PC-9 (cell line): ENCODE results near the gene TMEM18. TPM values are rescaled to one million over a fixed set of nuclear protein-coding genes. Genes with fewer than 3 reads are reported as not detected.

Experiments
- BruUV-seq: library from RNA; stranded (reverse); fragments of 400-500 nt; replicated peaks from 2 replicates; lab custom pipeline; 2021; lab: Mats Ljungman, UMichigan
- CTCF ChIA-PET: fragments of 300-600 bp; sonication (Branson Sonifier 250); formaldehyde crosslinking; loops from one replicate; lab custom pipeline; 2022; ENCODE audit warnings: antibody characterized with exemption; lab: Charles Lee
- POLR2A ChIA-PET: fragments of 300-600 bp; sonication (Branson Sonifier 250); formaldehyde crosslinking; loops from one replicate; lab custom pipeline; 2022; ENCODE audit warnings: antibody characterized with exemption; ENCODE audit not compliant: unreplicated experiment; lab: Charles Lee
- DNase-seq, 2 experiments: peaks; one replicate each; pipeline versions ENCODE4 v3.0.0 to v3.0.0-alpha.2; 2015 to 2022; ENCODE audit warnings: mixed read lengths in 1 of 2
- H2AFZ ChIP-seq: fragments of 200-600 bp; sonication (generic); 2 replicates; pipeline ENCODE4 v1.8.1; 2017; ENCODE audit warnings: antibody characterized with exemption
- H3F3A ChIP-seq: fragments of 200-600 bp; sonication (generic); 2 replicates; pipeline ENCODE4 v1.8.1; 2017; ENCODE audit warnings: antibody characterized with exemption, mild to moderate bottlenecking, low read depth; ENCODE audit not compliant: insufficient read depth
- H3K27ac ChIP-seq: fragments of 200-600 bp; sonication (generic); 2 replicates; pipeline ENCODE4 v1.6.1; 2016; ENCODE audit warnings: mixed run types
- H3K27me3 ChIP-seq: fragments of 200-600 bp; sonication (generic); 2 replicates; pipeline ENCODE4 v1.6.1; 2016; ENCODE audit warnings: low read depth, mixed run types; ENCODE audit not compliant: insufficient read depth
- H3K36me3 ChIP-seq: fragments of 200-600 bp; sonication (generic); 2 replicates; pipeline ENCODE4 v1.6.1; 2016; ENCODE audit warnings: low read depth, mixed run types
- H3K4me1 ChIP-seq: fragments of 200-600 bp; sonication (generic); replicated peaks from 2 replicates; pipeline ENCODE4 v1.6.1; 2016; ENCODE audit warnings: mixed run types; ENCODE audit not compliant: insufficient read depth
- H3K4me2 ChIP-seq: fragments of 200-600 bp; sonication (generic); 2 replicates; pipeline ENCODE4 v1.6.1; 2017; ENCODE audit warnings: mixed run types
- H3K4me3 ChIP-seq: fragments of 200-600 bp; sonication (generic); 2 replicates; pipeline ENCODE4 v1.6.1; 2016; ENCODE audit warnings: mixed run types
- H3K79me2 ChIP-seq: fragments of 200-600 bp; sonication (generic); 2 replicates; pipeline ENCODE4 v1.6.1; 2017; ENCODE audit warnings: low read depth, mixed run types
- H3K9me2 ChIP-seq: fragments of 200-600 bp; sonication (generic); 2 replicates; pipeline ENCODE4 v1.8.1; 2017; ENCODE audit warnings: mild to moderate bottlenecking; ENCODE audit not compliant: insufficient read depth
- H3K9me3 ChIP-seq: fragments of 200-600 bp; sonication (generic); 2 replicates; pipeline ENCODE4 v1.8.1; 2016; ENCODE audit warnings: low read depth; ENCODE audit not compliant: insufficient read depth
- H4K20me1 ChIP-seq: fragments of 200-600 bp; sonication (generic); 2 replicates; pipeline ENCODE4 v1.8.1; 2017; ENCODE audit not compliant: insufficient read depth
- EZH2 ChIP-seq: fragments of 200-600 bp; sonication (generic); IDR thresholded peaks from 2 replicates; pipeline ENCODE4 v1.8.0; 2017; ENCODE audit warnings: antibody characterized with exemption, low read depth
- intact Hi-C: fragments of 100-400 bp; cut with micrococcal nuclease; formaldehyde crosslinking; loops from one replicate; pipeline ENCODE4 v1.10.0; 2022; ENCODE audit not compliant: unreplicated experiment
- total RNA-seq: library from RNA; stranded (reverse); gene quantifications from 2 replicates; pipeline ENCODE4 v1.2.3, GENCODE V29; 2021
- TF ChIP-seq, protein P1 (sequence below): fragments of 200-600 bp; sonication (generic); conservative IDR thresholded peaks from 2 replicates; pipeline ENCODE4 v1.6.1; 2017; ENCODE audit warnings: mixed run types, antibody characterized with exemption, mild to moderate bottlenecking, moderate library complexity

The TMEM18 gene
- total RNA-seq, 1 experiment from 2014 or later = 30.5 TPM

- H3K27me3 ChIP-seq = no peaks in the 10 kb centered on the region
- ChIA-PET POLR2A (no interaction called here), CTCF (no interaction called here)
- DNase-seq = no peak
- no TSS peak for BruUV-seq
- peaks cover 17% of the 10 kb centered on the region for H3F3A ChIP-seq
- no peaks in the 10 kb centered on the region for H3K4me1 ChIP-seq
- H3K4me3 ChIP-seq = no peak overlapping the region
- TF ChIP-seq, protein P1, sequence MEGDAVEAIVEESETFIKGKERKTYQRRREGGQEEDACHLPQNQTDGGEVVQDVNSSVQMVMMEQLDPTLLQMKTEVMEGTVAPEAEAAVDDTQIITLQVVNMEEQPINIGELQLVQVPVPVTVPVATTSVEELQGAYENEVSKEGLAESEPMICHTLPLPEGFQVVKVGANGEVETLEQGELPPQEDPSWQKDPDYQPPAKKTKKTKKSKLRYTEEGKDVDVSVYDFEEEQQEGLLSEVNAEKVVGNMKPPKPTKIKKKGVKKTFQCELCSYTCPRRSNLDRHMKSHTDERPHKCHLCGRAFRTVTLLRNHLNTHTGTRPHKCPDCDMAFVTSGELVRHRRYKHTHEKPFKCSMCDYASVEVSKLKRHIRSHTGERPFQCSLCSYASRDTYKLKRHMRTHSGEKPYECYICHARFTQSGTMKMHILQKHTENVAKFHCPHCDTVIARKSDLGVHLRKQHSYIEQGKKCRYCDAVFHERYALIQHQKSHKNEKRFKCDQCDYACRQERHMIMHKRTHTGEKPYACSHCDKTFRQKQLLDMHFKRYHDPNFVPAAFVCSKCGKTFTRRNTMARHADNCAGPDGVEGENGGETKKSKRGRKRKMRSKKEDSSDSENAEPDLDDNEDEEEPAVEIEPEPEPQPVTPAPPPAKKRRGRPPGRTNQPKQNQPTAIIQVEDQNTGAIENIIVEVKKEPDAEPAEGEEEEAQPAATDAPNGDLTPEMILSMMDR = no peak
- no peak for TF ChIP-seq EZH2
- H3K36me3 ChIP-seq = 0 out of 2 replicates have a peak, but pooled peaks cover 21% of the 10 kb centered on the region
- H3K9me2 ChIP-seq = no peaks in the 10 kb centered on the region
- no peaks in the 10 kb centered on the region for H4K20me1 ChIP-seq
- H3K9me3 ChIP-seq = 0 out of 2 replicates have a peak, but pooled peaks cover 7% of the 10 kb centered on the region
- H3K4me2 ChIP-seq = no peak overlapping the region
- H3K27ac ChIP-seq = no peak overlapping the region
- no peaks in the 10 kb centered on the region for H3K79me2 ChIP-seq
- intact Hi-C loops = no loop called here
- no peak overlapping the region for H2AFZ ChIP-seq
Observed at GRCh38 chr2:664063-664462, 13.1 kb downstream of the TMEM18 start.

DNA sequence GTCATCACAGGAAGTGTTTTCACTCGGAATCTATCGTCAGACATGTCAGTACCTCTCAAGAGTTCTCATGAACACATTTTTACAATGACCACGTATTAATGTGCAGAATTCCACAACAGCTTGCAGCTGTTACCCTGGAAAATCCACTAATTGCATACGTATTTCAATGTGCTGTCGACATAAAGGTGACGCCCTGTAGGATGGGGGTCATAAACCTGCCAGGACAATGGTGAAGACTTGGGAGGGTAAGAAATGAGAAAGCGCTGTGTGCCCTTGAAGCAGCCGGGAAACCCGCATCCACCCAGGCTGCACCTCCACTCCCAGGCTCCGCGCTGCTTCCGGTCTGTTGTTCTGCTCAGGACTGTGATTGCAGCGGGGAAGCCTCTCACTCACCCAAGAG is 14.0 kb downstream of the TMEM18 start:
- Histone ChIP-seq H3K4me3 (no peak overlapping the region), H3K27me3 (no peaks in the 10 kb centered on the region), H3K27ac (no peak overlapping the region), H3K79me2 (no peaks in the 10 kb centered on the region), H3F3A (peaks cover 11% of the 10 kb centered on the region), H3K9me3 (0 out of 2 replicates have a peak, but pooled peaks cover 7% of the 10 kb centered on the region), H3K4me1 (no peaks in the 10 kb centered on the region), H4K20me1 (no peaks in the 10 kb centered on the region), H3K4me2 (no peak overlapping the region), H3K36me3 (0 out of 2 replicates have a peak, but pooled peaks cover 14% of the 10 kb centered on the region), H3K9me2 (no peaks in the 10 kb centered on the region), H2AFZ (no peak overlapping the region)
- BruUV-seq = no TSS peak
- intact Hi-C loops = no loop called here
- TF ChIP-seq EZH2 = no peak
- TF ChIP-seq, protein P1 = no peak
- DNase-seq = no peak
- CTCF ChIA-PET = no interaction called here
- POLR2A ChIA-PET = no interaction called here

- no peaks in the 10 kb centered on the region for H3K79me2 ChIP-seq
- no peak overlapping the region for H3K27ac ChIP-seq
- TF ChIP-seq EZH2 = no peak
- TF ChIP-seq, protein P1 = no peak
- H2AFZ ChIP-seq = no peak overlapping the region
- BruUV-seq = no TSS peak
- H4K20me1 ChIP-seq = no peaks in the 10 kb centered on the region
- intact Hi-C loops = no loop called here
- H3K4me1 ChIP-seq = no peaks in the 10 kb centered on the region
- H3K9me3 ChIP-seq = 0 out of 2 replicates have a peak, but pooled peaks cover 6% of the 10 kb centered on the region
- H3K9me2 ChIP-seq = no peaks in the 10 kb centered on the region
- ChIA-PET POLR2A (no interaction called here), CTCF (no interaction called here)
- H3K27me3 ChIP-seq = no peaks in the 10 kb centered on the region
- 0 out of 2 replicates have a peak, but pooled peaks cover 4% of the 10 kb centered on the region for H3K36me3 ChIP-seq
- H3K4me2 ChIP-seq = no peak overlapping the region
- no peak for DNase-seq
- no peaks in the 10 kb centered on the region for H3F3A ChIP-seq
- no peak overlapping the region for H3K4me3 ChIP-seq
Observed at GRCh38 chr2:661360-661635, 15.9 kb downstream of the TMEM18 start.
